UCSD-AML1 (cell line): ENCODE data around the gene FBXO44.
A peak's percentile ranks its signal among the peaks of the same experiment; 100 is the strongest.

Experiments
- DNase-seq: peaks from one replicate; lab custom pipeline; 2025; ENCODE audit not compliant: unreplicated experiment; lab: John Stamatoyannopoulos, UW

Gene FBXO44

DNA sequence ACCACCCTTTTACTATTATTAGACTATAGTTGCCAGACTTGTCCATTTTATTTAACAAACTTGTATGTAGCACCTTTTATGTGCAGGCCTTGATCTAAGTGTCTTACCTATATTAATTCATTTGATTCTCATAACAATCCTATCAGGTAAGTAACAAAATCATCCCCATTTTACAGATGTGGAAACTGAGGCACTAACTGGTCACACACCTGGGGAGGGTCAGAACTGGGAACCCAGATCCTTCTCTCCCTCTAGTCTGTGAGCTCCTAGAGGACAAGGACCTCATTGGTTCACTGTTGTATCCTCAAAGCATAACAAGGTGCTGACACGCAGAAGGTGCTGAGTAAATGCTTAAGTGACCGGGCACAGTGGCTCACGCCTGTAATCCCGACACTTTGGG lies 15.3 kb upstream of the FBXO44 start:
- DNase-seq: no peak

GRCh38 chr1:11640101-11640500 lies 14.6 kb upstream of the FBXO44 start:
- DNase-seq: no peak

GRCh38 chr1:11640944-11641343 lies 13.7 kb upstream of the FBXO44 start:
- no peak for DNase-seq

DNA sequence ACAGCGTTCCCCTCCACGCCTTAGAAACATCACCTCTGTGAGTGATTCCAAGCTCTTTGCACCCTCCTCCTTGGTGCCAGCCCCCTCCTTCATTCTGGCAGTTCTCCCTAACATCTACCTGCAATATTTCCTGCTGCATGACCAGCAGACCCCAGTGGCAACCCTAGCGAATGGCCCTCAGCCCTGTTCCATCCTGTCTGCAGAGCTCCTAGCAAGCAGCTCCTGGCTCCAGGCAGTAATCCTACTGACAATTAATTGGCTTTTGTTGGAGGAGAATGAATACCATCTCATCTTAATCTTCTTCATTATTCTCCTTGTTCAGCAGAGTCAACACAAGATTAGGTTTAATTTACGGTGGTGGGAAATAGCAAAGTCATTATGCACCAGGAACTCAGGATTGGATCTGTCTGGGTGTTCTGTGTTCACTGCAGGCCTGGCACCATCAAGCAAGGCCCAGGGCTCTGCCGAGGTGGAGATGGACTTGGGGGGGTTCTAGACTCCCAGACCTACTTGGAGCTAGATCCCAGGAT lies 12.8 kb upstream of the FBXO44 start:
- no peak for DNase-seq

- DNase-seq: peak; percentile 49
These were observed 12.2 kb upstream of the FBXO44 start for GRCh38 chr1:11642418-11643017.

DNA sequence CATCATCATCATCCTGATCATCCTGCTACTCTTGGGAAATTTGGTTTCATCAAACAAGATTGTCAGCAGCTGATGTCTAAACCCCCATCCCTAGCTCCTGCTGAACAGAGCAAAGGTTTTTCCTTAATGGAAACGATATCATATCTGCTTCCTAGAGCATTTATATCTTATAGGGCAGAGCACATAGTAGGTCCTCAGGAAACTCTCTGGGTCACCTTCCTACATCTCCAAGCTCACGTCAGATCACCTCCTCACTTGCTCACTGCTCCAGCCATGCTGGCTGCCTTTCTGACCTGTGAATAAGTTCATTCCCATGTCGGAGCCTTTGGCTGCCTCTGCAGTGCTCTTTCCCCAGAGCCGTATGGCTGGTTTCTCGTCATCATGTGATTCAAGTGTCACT lies 10.9 kb upstream of the FBXO44 start:
- DNase-seq: no peak

DNA sequence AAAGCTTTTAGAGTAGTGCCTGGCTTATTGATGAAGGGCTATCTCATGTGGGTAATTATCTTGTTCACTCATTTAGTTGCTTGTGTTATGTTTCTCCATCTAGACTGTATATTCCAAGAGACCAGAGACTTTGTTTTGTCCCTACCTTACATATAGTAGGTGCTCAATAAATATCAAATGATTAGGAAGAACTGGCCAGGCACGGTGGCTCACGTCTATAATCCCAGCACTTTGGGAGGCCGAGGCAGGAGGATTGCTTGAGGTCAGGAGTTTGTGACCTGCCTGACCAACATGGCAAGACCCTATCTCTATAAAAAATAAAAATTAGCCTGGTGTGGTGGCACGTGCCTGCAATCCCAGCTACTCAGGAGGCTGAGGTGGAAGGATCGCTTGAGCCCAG lies 9.4 kb upstream of the FBXO44 start:
- no peak for DNase-seq

DNA sequence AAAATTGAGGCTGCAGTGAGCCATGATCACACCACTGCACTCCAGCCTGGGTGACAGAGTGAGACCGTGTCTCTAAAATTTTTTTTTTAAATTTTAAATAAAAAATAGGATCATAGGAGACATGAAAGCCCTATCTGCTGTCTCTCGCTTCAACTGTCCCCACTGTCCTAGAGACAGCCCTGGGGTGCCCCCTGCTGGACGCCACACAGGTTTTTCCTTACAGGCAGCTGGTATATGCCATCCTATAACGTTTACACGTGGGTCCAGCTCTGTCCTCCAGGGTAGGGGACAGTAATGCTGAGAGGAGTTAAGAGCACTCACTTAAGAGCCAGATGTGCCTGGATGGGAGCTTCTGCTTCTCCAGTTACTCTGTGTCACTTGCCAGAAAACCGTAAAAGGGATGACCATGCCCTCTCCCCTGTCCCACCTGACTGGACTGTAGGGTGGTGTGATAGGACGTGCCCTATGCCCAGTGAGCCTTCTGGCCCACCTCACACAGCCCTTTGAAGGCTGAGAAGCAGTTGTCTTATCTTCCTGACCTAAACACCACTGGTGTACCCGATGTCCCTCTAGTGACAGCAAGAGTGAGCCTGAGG lies 8.9 kb upstream of the FBXO44 start:
- DNase-seq: peak; percentile 81

DNA sequence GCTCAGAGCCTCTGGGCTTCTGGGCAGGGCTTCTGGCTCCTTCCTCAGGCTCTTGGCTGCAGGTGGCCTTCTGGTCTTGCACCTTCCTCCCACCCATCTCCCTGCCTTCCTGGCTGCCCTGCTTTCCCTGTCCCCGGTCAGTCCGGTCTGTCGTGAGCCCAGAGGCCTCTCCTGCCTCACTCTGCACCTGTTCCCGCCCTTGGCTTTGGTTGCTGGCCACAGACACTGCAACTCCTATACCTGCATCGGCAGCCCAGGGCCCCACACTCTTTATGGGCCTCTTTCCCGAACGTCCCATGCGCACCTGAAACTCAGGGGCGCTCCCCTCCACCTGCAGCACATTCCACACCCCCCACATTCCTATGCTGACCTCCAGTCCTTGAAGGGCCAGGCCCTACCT lies 8.4 kb upstream of the FBXO44 start:
- no peak for DNase-seq

DNA sequence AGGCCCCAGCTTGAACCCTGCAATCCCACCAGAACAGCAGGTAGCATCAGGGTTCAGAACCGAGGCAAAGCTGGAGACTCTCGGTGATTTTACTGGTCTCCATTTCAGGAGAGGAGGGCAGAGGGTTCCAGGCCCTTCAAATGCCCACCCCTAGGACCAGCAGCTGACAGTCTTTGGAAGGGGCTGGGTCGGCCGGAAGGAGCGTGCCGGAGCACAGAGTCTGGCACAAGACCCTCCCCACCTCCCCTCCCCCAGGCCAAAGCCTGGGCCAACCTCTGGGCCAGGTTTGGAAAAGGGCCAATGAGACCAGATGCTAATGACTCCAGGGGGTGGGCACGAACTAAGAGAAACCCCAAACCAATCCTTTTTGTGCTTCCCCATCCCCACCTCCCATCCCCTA lies 7.3 kb upstream of the FBXO44 start:
- DNase-seq: no peak

- DNase-seq: no peak
These were observed 6.6 kb upstream of the FBXO44 start for GRCh38 chr1:11648039-11648438.

DNA sequence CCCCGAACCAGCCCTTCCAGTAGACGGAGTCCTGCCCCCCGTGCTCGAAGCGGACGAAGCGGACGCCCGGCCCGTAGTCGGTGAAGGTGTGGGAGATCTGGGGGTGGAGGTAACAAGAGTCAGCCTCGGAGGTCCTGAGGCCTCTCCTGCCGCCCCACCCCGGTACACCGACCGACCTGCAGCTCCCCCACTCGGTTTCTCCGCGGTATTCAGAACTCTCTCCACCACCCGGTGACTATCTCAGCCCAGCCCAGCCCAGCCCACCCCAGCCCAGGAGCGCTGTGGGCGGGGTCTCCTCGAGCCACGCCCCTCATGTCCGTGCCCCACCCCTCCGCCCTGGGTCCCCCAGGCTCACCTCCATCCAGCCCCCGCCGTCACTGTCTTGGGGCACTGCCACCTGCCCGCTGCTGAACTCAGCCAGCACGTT lies 5.9 kb upstream of the FBXO44 start:
- no peak for DNase-seq

DNA sequence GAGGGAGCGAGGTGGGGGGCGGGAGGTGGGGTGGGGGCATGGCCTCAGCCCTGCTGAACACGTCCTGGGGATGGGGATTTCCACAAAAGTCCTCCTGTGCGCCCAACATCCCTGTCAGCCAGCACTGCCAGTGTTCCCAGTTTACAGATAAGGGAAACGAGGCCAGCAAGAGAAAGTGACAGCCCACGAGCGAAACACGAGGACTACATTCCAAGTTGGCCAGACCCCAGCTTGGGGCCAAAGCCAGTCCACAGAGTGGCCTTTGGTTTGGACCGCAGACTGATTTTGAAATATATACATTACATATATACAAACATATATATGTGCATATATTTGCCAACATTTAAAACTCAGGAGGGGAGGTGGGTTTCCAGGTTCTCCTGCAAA lies 5.4 kb upstream of the FBXO44 start:
- no peak for DNase-seq

DNA sequence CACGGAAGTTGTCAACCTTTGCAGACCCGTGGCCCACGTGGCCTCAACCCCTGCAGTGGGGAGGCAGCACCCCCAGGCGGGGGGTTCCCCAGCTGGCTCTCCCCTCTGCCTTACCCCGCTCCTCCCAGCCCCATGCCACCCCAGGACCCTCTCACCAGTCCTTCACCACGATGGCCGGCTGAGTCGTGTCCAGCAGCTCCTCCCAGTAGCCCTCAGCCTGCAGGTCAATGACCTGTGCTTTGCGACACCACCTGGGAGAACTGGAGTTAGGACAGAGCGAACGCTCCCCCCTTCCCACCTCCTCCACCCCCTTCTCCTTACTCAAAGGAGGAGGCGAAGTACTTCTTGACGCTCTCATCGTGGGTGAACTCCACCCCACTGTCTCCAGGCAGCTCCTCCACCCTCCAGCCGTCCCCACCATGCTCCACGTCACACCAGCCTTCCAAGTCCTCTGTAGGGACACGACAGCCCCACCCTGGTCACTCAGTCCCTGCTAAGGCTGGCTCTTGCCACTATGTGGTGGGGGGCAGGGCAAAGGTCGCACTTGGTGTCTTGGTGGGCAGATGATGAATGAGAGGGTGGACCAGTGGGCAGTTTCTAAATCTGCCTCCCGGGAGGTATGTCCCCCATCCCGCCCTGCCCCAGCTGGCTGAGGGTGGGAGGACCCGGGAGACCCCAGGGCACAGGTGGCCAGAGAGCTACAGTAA lies 4.9 kb upstream of the FBXO44 start:
- no peak for DNase-seq

- DNase-seq: peak; percentile 82
These were observed 4.2 kb upstream of the FBXO44 start for GRCh38 chr1:11650331-11650991.

DNA sequence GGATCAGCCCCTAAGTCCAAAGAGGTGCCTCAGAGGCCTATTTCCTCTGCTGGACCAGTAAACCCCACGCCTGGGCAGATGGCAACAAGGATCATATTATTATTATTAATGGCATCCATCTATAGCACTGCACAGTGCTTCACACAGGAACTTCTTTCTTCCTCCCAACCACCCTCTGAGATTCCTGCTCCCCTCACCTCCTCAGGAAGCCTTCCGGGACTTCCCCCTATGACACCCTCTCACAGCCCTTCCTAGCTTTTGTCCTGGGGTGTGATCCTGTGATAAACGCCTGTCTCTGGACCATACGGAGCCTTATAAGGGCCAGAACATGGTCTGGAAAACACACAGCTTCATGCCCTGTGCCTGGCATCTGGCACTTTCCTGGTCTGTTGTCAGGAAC lies 3.7 kb upstream of the FBXO44 start:
- no peak for DNase-seq

DNA sequence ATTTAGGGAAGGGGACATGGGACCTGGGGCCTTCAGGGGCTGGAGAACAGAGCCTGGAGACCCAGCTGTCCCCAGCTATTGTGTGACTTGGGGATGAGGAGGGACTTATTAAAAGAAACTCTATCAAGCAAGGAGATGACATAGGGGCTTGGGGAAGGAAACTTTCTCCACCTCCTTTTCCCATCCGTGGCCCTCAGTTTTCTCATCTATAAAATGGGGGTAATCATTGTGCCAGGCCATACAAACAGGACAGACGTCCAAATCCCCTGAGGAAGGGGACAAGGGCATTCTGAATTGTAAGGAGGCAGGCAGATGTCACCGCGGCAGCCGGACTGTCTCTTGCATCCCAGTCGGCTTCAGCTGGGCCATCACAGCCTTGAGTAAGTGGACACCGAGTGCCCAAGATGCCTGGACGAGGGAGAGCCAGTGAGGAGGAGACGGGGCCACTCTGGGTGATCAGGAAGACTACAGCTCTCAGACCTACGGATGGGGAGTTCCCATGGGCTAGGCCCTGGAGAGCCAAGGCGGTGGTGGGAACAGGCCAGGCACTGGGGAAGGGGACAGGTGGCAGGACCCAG lies 2.4 kb upstream of the FBXO44 start:
- DNase-seq: no peak

DNA sequence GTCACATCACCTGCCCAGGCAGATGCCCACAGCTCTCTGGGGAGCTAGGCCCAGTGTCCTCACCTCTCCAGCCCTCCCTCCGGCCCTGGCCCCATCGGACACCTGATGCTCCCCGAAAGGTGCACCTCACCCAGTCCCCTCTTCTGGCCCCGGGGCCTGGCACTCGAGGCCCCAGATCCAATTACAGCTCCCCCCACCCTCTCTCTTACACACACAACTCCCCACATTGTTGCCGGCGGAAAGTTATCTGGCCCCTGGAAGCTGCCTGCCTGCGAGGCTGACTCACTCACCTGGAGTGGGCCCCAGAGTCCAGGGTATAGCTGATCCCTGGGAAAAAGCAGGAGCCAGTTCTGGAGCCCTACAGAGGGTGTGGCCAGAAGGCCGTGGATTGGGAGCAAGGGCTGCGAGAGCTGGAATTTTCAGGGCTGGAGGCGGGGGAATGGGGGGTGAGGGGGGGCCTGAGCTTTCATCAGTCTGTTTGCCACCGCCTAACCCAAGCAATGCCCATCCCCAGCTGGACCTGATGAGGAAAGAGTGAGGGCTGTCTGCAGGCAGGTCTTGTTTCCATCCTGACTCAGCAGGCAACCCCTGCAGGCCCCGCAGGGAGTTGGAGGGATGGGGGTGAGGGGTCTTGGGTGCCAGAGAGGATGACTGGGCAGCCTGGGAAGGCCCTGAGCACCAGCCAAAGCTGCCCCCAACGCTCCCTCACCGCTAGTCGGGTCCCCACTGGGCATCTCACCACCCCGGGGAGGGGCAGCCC lies 1.4 kb upstream of the FBXO44 start:
- DNase-seq: no peak

GRCh38 chr1:11653861-11654136 lies 878 bp upstream of the FBXO44 start:
- no peak for DNase-seq

DNA sequence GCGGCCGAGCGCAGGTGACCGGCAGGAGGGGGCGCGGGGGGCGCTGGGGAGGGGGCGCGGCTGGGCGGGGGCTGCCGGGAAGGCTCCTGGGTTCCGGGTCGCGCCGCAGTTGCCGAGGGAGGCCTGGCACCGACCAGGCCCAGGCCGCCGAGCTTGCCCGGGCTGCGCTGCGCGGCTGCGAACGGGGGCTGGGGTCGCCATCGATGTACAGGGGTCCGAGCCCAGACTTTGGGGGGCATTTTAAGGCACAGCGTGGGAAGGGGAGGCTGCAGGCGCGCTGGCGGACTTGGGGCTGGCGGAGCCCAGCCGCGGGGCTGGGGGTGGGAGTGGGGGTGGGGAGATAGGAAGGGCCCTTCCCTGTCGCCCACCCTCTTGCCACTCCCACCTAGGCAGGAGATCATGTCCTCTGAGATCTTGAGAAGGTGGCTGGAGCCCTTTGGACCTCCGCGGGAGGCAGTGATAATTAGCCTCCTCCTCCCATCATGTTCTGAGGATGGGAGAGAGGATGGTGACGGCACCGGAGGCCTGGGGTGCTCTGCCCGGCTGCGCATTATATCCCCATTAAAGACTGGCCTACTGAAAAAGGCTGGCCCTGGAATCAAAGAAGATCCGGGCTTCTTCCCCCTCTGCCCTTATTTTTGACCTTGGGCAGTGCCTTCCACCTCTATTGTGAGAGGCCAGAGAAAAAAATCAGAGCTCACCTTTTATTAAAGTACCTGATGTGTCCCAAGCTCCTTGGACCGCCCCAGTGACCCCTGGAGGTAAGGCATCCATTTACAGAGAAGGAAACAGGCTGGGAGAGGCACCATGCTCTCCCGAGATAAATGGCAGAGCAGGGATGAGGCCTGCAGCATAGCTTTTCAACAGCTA lies 497 bp downstream of the FBXO44 start:
- no peak for DNase-seq
